ENCODE measurements around the gene ASB18. TPM values are rescaled to one million over a fixed set of nuclear protein-coding genes. Genes with fewer than 3 reads are reported as not detected.
A peak's percentile ranks its signal among the peaks of the same experiment; 100 is the strongest.

The ASB18 gene
- total RNA-seq, 2 donors from 2014 or later, result not detected

- Mint-ChIP-seq H3K27ac (no peak overlapping the region), H3K27me3 (ENCODE audit: insufficient read depth) (peaks cover 88% of the 10 kb centered on the region), H3K9me3 (no peaks in the 10 kb centered on the region), H3K4me1 (peaks cover 16% of the 10 kb centered on the region), H3K36me3 (ENCODE audit: low read depth) (no peaks in the 10 kb centered on the region), H3K4me3 (peak overlapping the region; percentile 37)
- Histone ChIP-seq H3K27ac (ENCODE audit: low read depth, low read length) (peak overlapping the region; percentile 38), H3K4me1 (ENCODE audit: control insufficient read depth, insufficient read depth, low read length) (peaks cover 4% of the 10 kb centered on the region), H3K9ac (ENCODE audit: extremely low read depth, low read length, poor library complexity, severe bottlenecking) (no peak overlapping the region), H3K4me3 (ENCODE audit: low read length) (peak overlapping the region; percentile 60), H3K36me3 (ENCODE audit: control insufficient read depth, insufficient read depth, low read length) (no peaks in the 10 kb centered on the region), H3K27me3 (ENCODE audit: control insufficient read depth, insufficient read depth, low read length, poor library complexity, severe bottlenecking) (peaks cover 100% of the 10 kb centered on the region), H3K9me3 (ENCODE audit: control insufficient read depth, low read length) (no peaks in the 10 kb centered on the region)
- TF ChIP-seq CTCF (conservative IDR thresholded peaks at IDR 0.05), result no peak
- peak; percentile 79 for DNase-seq
- 1 to 3% methylated on average over 21 to 29 of the region's 29 CpGs for WGBS, 2 experiments (ENCODE audit: insufficient coverage in 1 of 2, insufficient read length in 1 of 2)
These were observed 97.4 kb downstream of the ASB18 start for GRCh38 chr2:236166796-236167296.

- 9 to 21% methylated on average over 31 to 54 of the region's 58 CpGs for WGBS, 2 experiments (ENCODE audit: insufficient coverage in 1 of 2, insufficient read length in 1 of 2)
- H3K9ac ChIP-seq (ENCODE audit: extremely low read depth, low read length, poor library complexity, severe bottlenecking), result no peak overlapping the region
- peaks cover 88% of the 10 kb centered on the region for H3K27me3 Mint-ChIP-seq (ENCODE audit: insufficient read depth)
These were observed 98.1 kb downstream of the ASB18 start for GRCh38 chr2:236165842-236166795.

More at GRCh38 chr2:236165842-236166795, 98.1 kb downstream of the ASB18 start:
- peaks cover 13% of the 10 kb centered on the region for H3K4me1 Mint-ChIP-seq
- no peak for TF ChIP-seq CTCF (conservative IDR thresholded peaks at IDR 0.05)
- H3K36me3 Mint-ChIP-seq (ENCODE audit: low read depth), result no peaks in the 10 kb centered on the region
- peak; percentile 85 for DNase-seq
- Histone ChIP-seq H3K9me3 (ENCODE audit: control insufficient read depth, low read length) (no peaks in the 10 kb centered on the region), H3K4me3 (ENCODE audit: low read length) (peak overlapping the region; percentile 60), H3K27ac (ENCODE audit: low read depth, low read length) (no peak overlapping the region), H3K4me1 (ENCODE audit: control insufficient read depth, insufficient read depth, low read length) (peaks cover 4% of the 10 kb centered on the region), H3K27me3 (ENCODE audit: control insufficient read depth, insufficient read depth, low read length, poor library complexity, severe bottlenecking) (peaks cover 100% of the 10 kb centered on the region), H3K36me3 (ENCODE audit: control insufficient read depth, insufficient read depth, low read length) (no peaks in the 10 kb centered on the region)
- no peaks in the 10 kb centered on the region for H3K9me3 Mint-ChIP-seq
- H3K27ac Mint-ChIP-seq, result no peak overlapping the region
- peak overlapping the region; percentile 37 for H3K4me3 Mint-ChIP-seq

Measured in endodermal cell (in vitro differentiated cells).